GM12865 (cell line): ENCODE results near the gene BAIAP2.

ENCODE experiments used
- DNase-seq: peaks from one replicate; pipeline ENCODE4 v3.0.0; 2010; ENCODE audit warnings: low read depth
- H3K4me3 ChIP-seq: 2 replicates; pipeline ENCODE4 v1.5.1; 2011; ENCODE audit warnings: mild to moderate bottlenecking, low read depth, low read length, control low read depth
- CTCF ChIP-seq: IDR thresholded peaks from 2 replicates; pipeline ENCODE4 v1.5.1; 2011; ENCODE audit warnings: low read length, control low read depth, low read depth, inconsistent platforms; ENCODE audit not compliant: insufficient read depth; ENCODE audit errors: missing control alignments

BAIAP2 gene

GRCh38 chr17:81101614-81102306 is 66.8 kb downstream of the BAIAP2 start:
- peak; percentile 100 for TF ChIP-seq CTCF
- no peak overlapping the region for H3K4me3 ChIP-seq
- DNase-seq, result peak; percentile 89

- H3K4me3 ChIP-seq, result no peak overlapping the region
- DNase-seq, result no peak
- TF ChIP-seq CTCF, result no peak
Observed at GRCh38 chr17:81102352-81102751, 67.4 kb downstream of the BAIAP2 start.

- H3K4me3 ChIP-seq, result no peak overlapping the region
- TF ChIP-seq CTCF, result no peak
- no peak for DNase-seq
Observed at GRCh38 chr17:81102869-81103268, 67.9 kb downstream of the BAIAP2 start.

GRCh38 chr17:81103379-81103778 is 68.4 kb downstream of the BAIAP2 start:
- DNase-seq, result no peak
- TF ChIP-seq CTCF, result no peak
- no peak overlapping the region for H3K4me3 ChIP-seq

GRCh38 chr17:81106716-81107115 is 71.8 kb downstream of the BAIAP2 start:
- H3K4me3 ChIP-seq, result no peak overlapping the region
- TF ChIP-seq CTCF, result no peak
- DNase-seq, result no peak

GRCh38 chr17:81108220-81108619 is 73.3 kb downstream of the BAIAP2 start:
- H3K4me3 ChIP-seq, result no peak overlapping the region
- DNase-seq, result no peak
- TF ChIP-seq CTCF, result no peak

- TF ChIP-seq CTCF, result no peak
- DNase-seq, result no peak
Observed at GRCh38 chr17:81109957-81110356, 75.0 kb downstream of the BAIAP2 start.

More at GRCh38 chr17:81109957-81110356, 75.0 kb downstream of the BAIAP2 start:
- H3K4me3 ChIP-seq, result no peak overlapping the region
